NCI-H2081 (cell line): ENCODE results near the gene DOCK3.

Experiments
- DNase-seq, 2 experiments: peaks; one replicate each; lab custom pipeline; 2025; lab: John Stamatoyannopoulos, UW

DOCK3 gene

DNA sequence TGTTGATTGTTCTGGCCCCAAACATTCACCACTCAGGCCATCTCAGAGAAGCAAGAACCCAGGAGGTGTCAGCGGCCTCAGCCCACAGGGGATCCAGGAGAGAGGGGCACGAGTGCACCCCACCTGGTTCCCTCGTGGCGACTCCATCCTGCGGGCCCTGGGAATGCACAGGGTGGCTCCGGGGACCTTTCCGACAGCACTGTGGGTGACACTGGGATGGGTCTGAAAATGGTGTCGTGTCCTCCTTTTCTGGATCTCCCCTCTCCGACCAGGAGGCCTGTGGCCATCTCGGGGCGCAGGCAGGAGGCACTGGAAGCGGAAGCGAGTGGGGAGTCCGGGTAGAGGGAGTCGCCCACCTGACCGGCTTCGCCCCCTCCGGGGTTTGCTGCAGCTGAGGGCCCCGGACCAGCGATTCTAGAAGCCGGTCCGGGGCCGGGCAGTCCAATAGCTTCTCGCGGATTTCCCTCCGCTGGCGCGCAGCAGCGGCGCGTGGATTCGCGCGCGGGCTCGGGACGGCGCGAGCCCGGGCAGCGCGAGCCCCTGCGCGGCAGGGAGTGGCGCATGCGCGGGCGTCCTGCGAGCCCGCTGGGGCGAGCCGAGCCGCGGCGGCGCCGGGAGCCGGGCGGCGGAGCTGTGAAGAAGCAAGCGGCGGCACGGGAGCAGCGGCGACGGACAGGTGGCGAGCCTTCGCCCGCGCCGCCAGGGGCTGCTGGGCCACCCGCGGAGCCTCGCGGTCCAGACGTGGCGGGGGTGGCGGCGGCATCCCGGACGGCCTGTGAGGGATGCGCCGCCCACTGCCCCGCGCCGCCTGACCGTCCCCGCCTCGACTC is at the start of gene DOCK3:
TSS of gene DOCK3 (plus strand) at position 579 of the 830 bp plus-strand sequence. CDS start 337 bp downstream, outside the sequence.
- DNase-seq = peak; percentile 2 to 30

DNA sequence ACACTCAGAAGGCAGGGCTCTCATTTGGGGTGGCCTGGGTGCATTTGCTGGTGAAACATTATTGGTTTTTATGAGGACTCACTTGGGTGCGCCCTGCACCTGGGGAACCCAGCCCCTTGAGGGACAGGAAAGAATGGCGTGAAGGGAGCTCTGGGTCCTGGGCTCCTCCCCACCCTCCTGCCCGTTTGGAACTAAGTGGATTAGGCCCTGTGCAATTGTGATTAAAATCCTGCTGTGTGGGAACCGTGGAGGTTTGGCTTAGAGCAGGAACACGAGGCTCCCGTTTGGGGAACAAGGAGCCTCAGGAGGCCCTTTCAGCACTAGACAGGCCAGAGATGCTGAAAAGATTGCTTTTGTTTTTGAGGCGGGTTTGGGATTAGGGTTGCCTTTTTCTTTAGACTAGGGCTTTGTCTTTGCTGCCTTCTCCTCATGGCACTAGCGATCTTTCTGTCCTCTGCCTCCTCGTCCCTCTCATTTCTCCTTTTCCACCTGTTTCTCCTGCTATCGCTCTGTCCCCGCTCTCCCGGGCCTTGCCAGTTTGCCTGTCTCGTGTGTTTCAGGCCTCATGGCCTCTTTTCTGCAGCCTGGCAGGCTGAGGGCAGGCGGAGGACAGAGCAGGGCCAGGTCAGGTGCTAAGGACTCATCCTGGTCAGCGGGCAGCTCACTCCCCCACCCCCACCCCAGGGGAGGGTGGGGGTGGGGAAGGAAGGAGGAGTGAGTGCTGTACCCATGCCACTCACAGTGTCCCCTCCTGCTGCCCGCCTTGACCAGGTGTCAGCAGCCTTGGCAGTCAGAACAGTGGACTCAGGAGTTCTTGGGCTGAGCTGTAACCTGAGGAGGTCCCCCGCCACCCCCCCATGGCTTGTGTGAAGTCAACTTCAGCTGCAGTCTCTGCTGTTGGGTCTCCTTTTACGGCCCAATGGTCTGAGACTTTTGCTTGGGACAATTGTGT is 49.2 kb upstream of the DOCK3 start:
- DNase-seq = no peak

DNA sequence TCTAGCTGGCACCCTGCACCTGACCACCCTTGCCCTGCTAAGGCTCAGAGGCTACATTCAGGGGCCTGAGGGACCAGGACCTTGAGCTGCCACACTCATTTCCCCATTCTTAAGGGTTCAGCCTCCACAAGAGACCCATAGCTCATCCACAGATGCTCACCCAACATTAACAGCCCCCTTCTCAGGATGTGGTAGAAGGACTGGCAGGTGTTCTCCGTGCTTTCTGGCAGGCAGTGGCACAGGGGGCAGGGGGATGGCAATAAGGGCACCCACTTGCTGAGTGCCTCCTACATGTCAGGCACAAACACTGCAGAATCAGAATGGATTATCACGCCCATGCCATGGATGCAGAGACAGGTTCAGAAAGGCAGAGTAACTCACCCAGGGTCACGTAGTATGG is 48.3 kb upstream of the DOCK3 start:
- DNase-seq = no peak

GRCh38 chr3:50627407-50628051 is 47.2 kb upstream of the DOCK3 start:
- no peak for DNase-seq

DNA sequence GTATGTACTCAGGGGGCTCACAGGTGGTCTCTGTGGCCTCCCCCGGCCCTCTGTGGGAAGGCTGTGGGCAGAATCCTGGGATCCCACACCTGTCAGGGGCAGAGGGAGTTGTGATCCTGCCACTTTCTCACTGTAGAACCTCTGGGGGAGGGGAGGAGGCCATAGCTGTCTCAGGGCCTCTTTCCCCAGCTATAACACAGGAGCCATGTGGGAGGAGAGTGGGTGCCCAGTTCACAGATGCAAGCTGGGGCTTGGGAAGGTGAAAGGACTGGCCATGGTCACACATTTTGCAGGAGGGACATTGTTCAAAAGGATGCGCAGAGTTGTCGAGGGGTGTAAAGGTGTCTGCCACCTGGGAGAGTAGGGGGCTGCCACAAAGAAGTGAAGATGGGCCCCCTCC is 46.1 kb upstream of the DOCK3 start:
- DNase-seq = no peak

DNA sequence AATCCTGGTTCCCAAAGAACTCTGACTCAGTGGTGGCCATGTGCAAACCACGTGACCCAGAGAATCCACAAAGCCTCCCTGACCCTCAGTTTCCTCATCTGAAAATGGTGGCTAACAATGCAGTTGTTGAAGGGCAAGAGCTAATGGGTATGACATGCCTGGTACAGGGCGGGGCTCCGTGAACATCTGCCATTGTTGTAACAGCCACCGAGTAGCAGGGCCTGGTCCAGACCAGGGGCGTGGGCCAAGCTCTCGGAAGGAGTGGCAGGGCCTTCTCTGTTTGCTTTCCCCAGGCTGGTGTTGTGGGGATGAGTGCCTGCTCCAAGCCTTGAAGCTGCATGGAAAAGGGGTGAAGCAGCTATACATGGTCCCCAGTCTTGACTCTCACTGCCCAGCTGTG is 44.3 kb upstream of the DOCK3 start:
- DNase-seq = no peak

- peak; percentile 9 to 51 for DNase-seq
These were observed 43.9 kb upstream of the DOCK3 start for GRCh38 chr3:50630877-50631276.

DNA sequence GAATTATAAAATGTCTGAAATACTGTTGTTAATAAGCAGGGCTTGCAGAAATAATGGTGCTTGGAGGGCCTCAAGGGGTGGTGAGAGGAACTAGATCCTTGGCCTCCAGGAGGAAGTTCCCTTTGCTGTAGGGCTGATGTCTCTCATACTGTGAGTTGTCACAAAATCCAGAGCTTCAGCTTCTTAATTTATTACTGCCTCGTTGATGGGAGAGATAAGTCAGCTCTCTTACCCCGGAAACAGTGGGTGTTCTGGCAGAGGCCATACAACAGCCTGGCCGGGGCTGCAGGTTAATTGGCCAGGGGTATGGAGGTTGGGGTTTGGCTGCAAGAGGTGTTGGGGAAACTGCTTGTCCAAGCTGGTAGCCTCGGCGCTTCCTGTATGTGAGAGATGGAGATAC is 42.3 kb upstream of the DOCK3 start:
- no peak for DNase-seq

GRCh38 chr3:50633230-50633790 is 41.4 kb upstream of the DOCK3 start:
- no peak for DNase-seq

- no peak for DNase-seq
These were observed 39.7 kb upstream of the DOCK3 start for GRCh38 chr3:50635066-50635465.

GRCh38 chr3:50637011-50637410 is 37.7 kb upstream of the DOCK3 start:
- no peak for DNase-seq

GRCh38 chr3:50637945-50638344 is 36.8 kb upstream of the DOCK3 start:
- no peak for DNase-seq

DNA sequence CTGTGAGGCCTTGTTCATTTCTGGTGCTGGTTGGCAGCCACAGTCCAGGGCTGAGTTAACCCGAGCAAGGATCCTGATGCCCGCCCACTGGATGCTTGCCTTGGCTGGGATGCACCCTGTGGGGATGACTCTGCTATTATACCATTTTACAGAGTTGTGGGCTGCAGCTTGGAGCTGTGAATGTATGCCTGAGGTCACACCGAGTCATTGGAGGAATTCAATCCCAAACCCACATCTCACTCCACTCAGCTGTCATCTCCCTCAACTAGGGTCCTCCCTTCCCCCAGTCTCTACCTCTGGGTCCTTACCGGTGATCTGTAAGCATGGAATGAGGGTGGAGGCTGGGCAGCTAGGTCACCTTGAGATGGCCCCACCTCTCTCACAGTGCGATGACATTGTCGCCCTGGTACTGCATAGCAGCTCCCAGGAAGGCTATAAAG is 35.7 kb upstream of the DOCK3 start:
- DNase-seq = no peak

DNA sequence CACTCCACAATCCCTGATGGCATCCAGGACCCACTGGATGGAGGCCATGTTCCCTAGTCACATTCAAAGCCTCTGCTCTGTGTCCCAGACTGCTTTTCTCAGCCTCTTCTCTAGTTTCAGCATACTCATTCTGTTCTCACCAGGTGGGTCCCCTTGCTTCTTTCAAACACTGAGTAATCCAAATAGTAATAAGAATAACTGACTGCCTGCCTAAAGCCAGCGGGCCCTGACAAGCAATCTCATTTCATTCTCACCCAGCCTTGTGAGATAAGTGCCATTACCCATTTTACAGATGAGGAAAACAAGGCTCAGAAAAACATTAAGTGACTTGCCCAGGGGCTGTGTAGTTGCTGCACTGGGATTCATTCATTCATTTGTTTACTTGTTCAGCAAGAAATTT is 32.3 kb upstream of the DOCK3 start:
- no peak for DNase-seq

DNA sequence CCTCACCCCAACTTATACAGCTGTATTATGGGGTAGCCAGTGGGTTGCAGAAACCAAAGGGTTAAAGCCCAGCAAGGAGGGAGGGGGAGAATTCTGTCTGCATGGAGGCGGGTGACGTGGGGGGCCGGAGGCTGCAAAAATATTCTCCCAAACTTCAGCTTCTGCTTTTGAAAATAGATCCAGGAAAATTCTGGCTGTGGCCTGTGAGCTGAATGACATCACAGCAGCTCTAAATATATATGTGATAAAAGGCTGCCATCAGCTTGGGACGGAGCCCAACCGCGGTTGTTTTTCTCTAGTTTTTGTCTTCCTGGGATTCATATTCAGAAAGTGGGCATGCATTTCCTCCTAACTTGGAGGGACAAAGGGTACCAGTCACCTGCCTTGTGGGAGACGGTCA is 30.2 kb upstream of the DOCK3 start:
- DNase-seq = no peak

- no peak for DNase-seq
These were observed 29.3 kb upstream of the DOCK3 start for GRCh38 chr3:50645378-50645777.

- DNase-seq = no peak
These were observed 26.4 kb upstream of the DOCK3 start for GRCh38 chr3:50648313-50648712.

GRCh38 chr3:50648944-50649343 is 25.8 kb upstream of the DOCK3 start:
- no peak for DNase-seq

GRCh38 chr3:50649451-50649931 is 25.2 kb upstream of the DOCK3 start:
- no peak for DNase-seq

GRCh38 chr3:50650018-50650417 is 24.7 kb upstream of the DOCK3 start:
- no peak for DNase-seq

DNA sequence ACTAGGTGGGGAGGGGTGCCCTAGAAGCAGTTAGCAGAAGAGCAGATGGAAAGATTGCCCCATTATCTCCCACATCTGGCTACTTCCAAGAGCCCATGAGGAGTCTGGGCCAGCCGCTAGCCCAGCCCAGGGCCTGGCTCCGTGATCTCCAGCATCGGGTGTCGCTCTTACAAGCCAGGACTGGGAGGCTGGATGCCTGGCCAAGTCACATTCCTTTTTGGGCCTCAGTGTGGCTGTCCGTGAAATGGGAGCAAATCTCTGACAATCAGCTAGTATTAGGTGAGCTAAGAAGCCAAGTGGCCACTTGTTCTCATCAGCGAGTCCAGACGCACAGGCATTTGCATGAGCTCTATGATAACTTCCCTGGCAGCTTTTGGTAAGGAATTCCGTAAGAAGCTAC is 23.3 kb upstream of the DOCK3 start:
- no peak for DNase-seq
